Keratinocyte (primary cell): ENCODE data around the gene CTIF.

Experiments
- CTCF ChIP-seq, 3 experiments: IDR thresholded peaks in 1 of 3; conservative IDR thresholded peaks in 1 of 3; optimal IDR thresholded peaks in 1 of 3; 2 replicates in 2 of 3; 3 replicates in 1 of 3; pipeline versions ENCODE3 to v1.5.1; 2011; ENCODE audit warnings: low read length in 3 of 3, mild to moderate bottlenecking in 3 of 3, moderate library complexity in 2 of 3, control low read depth in 1 of 3, inconsistent platforms in 1 of 3; ENCODE audit not compliant: insufficient read depth in 2 of 3; ENCODE audit errors: extremely low read depth in 1 of 3
- EZH2 ChIP-seq: IDR thresholded peaks from one replicate; pipeline ENCODE4 v1.6.1; 2012; ENCODE audit warnings: inconsistent platforms, mild to moderate bottlenecking, low read length, moderate library complexity

DNA sequence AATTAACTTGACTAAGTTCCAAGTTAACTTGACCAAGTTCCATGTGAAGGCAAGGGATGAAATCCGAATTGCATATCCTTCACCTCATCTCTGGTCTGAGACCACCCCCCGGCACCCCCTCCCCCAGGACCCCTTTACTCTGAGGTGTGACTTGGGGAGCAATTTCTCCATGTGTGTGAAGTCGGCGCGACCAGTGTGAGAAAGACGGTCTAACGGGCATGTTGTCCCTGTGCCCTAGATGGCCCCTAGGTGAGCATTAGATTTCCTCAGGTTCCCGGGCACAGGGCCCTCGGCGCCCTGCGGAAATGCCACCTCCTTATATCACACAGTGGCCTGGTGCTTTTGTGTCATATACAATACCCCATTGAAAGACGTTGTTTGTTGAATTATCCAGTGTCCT, 137.1 kb downstream of the CTIF start:
- no peak for TF ChIP-seq CTCF (optimal IDR thresholded peaks at IDR 0.05 in 1 of 3, IDR thresholded peaks at IDR 0.05 in 1 of 3, conservative IDR thresholded peaks at IDR 0.05 in 1 of 3; ENCODE audit: extremely low read depth in 1 of 3, insufficient read depth in 2 of 3, low read length in 3 of 3)
- no peak for TF ChIP-seq EZH2
